Endothelial cell of umbilical vein (primary cell): ENCODE measurements around the gene FBXO44. TPM values are rescaled to one million over a fixed set of nuclear protein-coding genes. Genes with fewer than 3 reads are reported as not detected.
A peak's percentile ranks its signal among the peaks of the same experiment; 100 is the strongest.

Experiments
- Bru-seq: library from RNA; stranded (reverse); fragments of 400-500 nt; gene quantifications from one replicate; lab custom pipeline; 2021; lab: Mats Ljungman, UMichigan
- BruChase-seq, 2 experiments: library from RNA; stranded (reverse); fragments of 400-500 nt; gene quantifications; one replicate each; lab custom pipeline; 2021; lab: Mats Ljungman, UMichigan
- BruUV-seq: library from RNA; stranded (reverse); fragments of 400-500 nt; replicated peaks from 2 replicates; lab custom pipeline; 2021; lab: Mats Ljungman, UMichigan
- CTCF ChIA-PET: fragments of 300-600, 350-600 bp; sonication (Branson Sonifier 250); formaldehyde crosslinking; loops from one replicate; lab custom pipeline; 2021; ENCODE audit warnings: antibody characterized with exemption, inconsistent platforms; lab: Charles Lee
- POLR2A ChIA-PET: fragments of 300-600, 350-600 bp; sonication (Branson Sonifier 250); formaldehyde crosslinking; loops from one replicate; lab custom pipeline; 2021; ENCODE audit warnings: antibody characterized with exemption, inconsistent platforms; lab: Charles Lee
- DNase-seq: peaks from one replicate; pipeline ENCODE4 v3.0.0-alpha.2; 2011; ENCODE audit warnings: low read depth, low spot score
- FAIRE-seq: peaks from 2 replicates; lab custom pipeline; 2011; peaks lifted over from hg19 to GRCh38; lab: Jason Lieb, UNC
- H2AFZ ChIP-seq: 2 replicates; pipeline ENCODE4 v1.6.0; 2012; ENCODE audit warnings: low read depth, low read length, control low read depth, inconsistent platforms
- H3K27ac ChIP-seq: 2 replicates; pipeline ENCODE4 v1.5.1; 2011; ENCODE audit warnings: low read depth, mild to moderate bottlenecking, control low read depth, low read length, moderate library complexity; ENCODE audit not compliant: insufficient read depth
- H3K27me3 ChIP-seq, 2 experiments: 2 replicates each; pipeline versions ENCODE4 v1.6.0 to v1.6.1; 2011; ENCODE audit warnings: low read length in 2 of 2, mixed read lengths in 1 of 2; ENCODE audit not compliant: control insufficient read depth in 2 of 2, insufficient read depth in 2 of 2
- H3K36me3 ChIP-seq, 2 experiments: 2 replicates in 1 of 2; 3 replicates in 1 of 2; pipeline ENCODE4 v1.5.1; 2011; ENCODE audit warnings: low read length in 2 of 2, mild to moderate bottlenecking in 1 of 2, moderate library complexity in 1 of 2; ENCODE audit not compliant: control insufficient read depth in 2 of 2, insufficient read depth in 2 of 2; ENCODE audit errors: extremely low read depth in 1 of 2
- H3K4me1 ChIP-seq: 3 replicates; pipeline ENCODE4 v1.5.1; 2011; ENCODE audit warnings: mild to moderate bottlenecking, low read length; ENCODE audit not compliant: control insufficient read depth, insufficient read depth; ENCODE audit errors: extremely low read depth
- H3K4me2 ChIP-seq: 2 replicates; pipeline ENCODE4 v1.6.1; 2011; ENCODE audit warnings: low read length, control low read depth, mixed read lengths; ENCODE audit not compliant: insufficient read depth
- H3K4me3 ChIP-seq, 3 experiments: fragments of 200-600 bp in 1 of 3; sonication (generic), shearing (Covaris generic) in 1 of 3; replicated peaks in 1 of 3; 2 replicates each; pipeline ENCODE4 v1.5.1; 2011 to 2016; ENCODE audit warnings: control low read depth in 3 of 3, low read length in 3 of 3, mild to moderate bottlenecking in 2 of 3, inconsistent platforms in 1 of 3, low read depth in 1 of 3, moderate library complexity in 1 of 3; ENCODE audit not compliant: insufficient read depth in 1 of 3
- H3K79me2 ChIP-seq: 2 replicates; pipeline ENCODE4 v1.6.0; 2012; ENCODE audit warnings: low read length, inconsistent platforms; ENCODE audit not compliant: control insufficient read depth, insufficient read depth
- H3K9ac ChIP-seq: replicated peaks from 2 replicates; pipeline ENCODE3; 2011; ENCODE audit warnings: low read length, control low read depth; ENCODE audit not compliant: insufficient read depth; ENCODE audit errors: extremely low read depth
- H3K9me1 ChIP-seq: replicated peaks from 3 replicates; pipeline ENCODE4 v1.6.0; 2011; ENCODE audit warnings: mild to moderate bottlenecking, low read length; ENCODE audit not compliant: control insufficient read depth, insufficient read depth; ENCODE audit errors: extremely low read depth
- H3K9me3 ChIP-seq: replicated peaks from 2 replicates; pipeline ENCODE4 v1.5.1; 2012; ENCODE audit warnings: low read length, inconsistent platforms; ENCODE audit not compliant: control insufficient read depth, insufficient read depth
- H4K20me1 ChIP-seq: replicated peaks from 2 replicates; pipeline ENCODE3; 2011; ENCODE audit warnings: mild to moderate bottlenecking, low read length; ENCODE audit not compliant: control insufficient read depth, insufficient read depth; ENCODE audit errors: extremely low read depth
- EZH2 ChIP-seq: IDR thresholded peaks from 2 replicates; pipeline ENCODE4 v1.6.1; 2012; ENCODE audit warnings: borderline replicate concordance, low read depth, mild to moderate bottlenecking, moderate library complexity, low read length, inconsistent platforms; ENCODE audit not compliant: severe bottlenecking
- FOS ChIP-seq: IDR thresholded peaks from 2 replicates; pipeline ENCODE4 v1.6.1; 2011; ENCODE audit warnings: mild to moderate bottlenecking, low read length, moderate library complexity, borderline replicate concordance; ENCODE audit not compliant: insufficient read depth
- GATA2 ChIP-seq: IDR thresholded peaks from 2 replicates; pipeline ENCODE4 v1.7.0; 2011; ENCODE audit warnings: low read depth, mild to moderate bottlenecking, moderate library complexity, mixed read lengths, low read length; ENCODE audit not compliant: insufficient read length, insufficient read depth
- JUN ChIP-seq: IDR thresholded peaks from 2 replicates; pipeline ENCODE4 v1.6.1; 2011; ENCODE audit warnings: borderline replicate concordance, low read depth; ENCODE audit not compliant: insufficient read length, insufficient read depth
- MAX ChIP-seq: IDR thresholded peaks from 2 replicates; pipeline ENCODE4 v1.6.1; 2011; ENCODE audit not compliant: insufficient read depth, insufficient read length
- MYC ChIP-seq: IDR thresholded peaks from one replicate; pipeline ENCODE4 v1.6.1; 2011; ENCODE audit warnings: mild to moderate bottlenecking, low read depth, low read length
- POLR2A ChIP-seq: IDR thresholded peaks from 2 replicates; pipeline ENCODE4 v1.6.1; 2012; ENCODE audit warnings: low read depth, mild to moderate bottlenecking, control low read depth, low read length
- POLR2AphosphoS5 ChIP-seq: IDR thresholded peaks from 2 replicates; pipeline ENCODE4 v1.6.1; 2012; ENCODE audit warnings: low read depth, mild to moderate bottlenecking, control low read depth, low read length, moderate library complexity; ENCODE audit not compliant: insufficient read depth
- dilution Hi-C: fragments of 300-500 bp; cut with MboI; formaldehyde crosslinking; loops from one replicate; pipeline ENCODE4 v1.15.0; 2019; ENCODE audit warnings: low sequenced_read_pairs; ENCODE audit not compliant: extremely low pct_ligation_motif_present
- intact Hi-C: fragments of 100-400 bp; cut with micrococcal nuclease; formaldehyde crosslinking; loops from one replicate; pipeline ENCODE4 v1.10.0; 2022
- long read RNA-seq: library from polyadenylated mRNA; stranded (forward); transcript quantifications from one replicate; pipeline ENCODE4 v2.0.0, GENCODE V29; 2021
- polyA minus RNA-seq, 3 experiments: library from RNA; depleted of rRNA, polyadenylated mRNA; stranded (reverse); fragments of >200 nt; gene quantifications; 1 replicate in 1 of 3; 2 replicates in 2 of 3; pipeline ENCODE4 v1.2.3, GENCODE V29; 2011
- polyA plus RNA-seq, 4 experiments: library from polyadenylated mRNA; depleted of rRNA in 3 of 4; stranded (reverse) in 3 of 4; unstranded in 1 of 4; fragments of >200 nt; gene quantifications; 2 replicates each; pipeline versions ENCODE4 v1.2.1 to v1.2.3, GENCODE V29; 2011 to 2012; ENCODE audit warnings: missing spikeins in 1 of 4
- total RNA-seq: library from RNA; stranded (reverse); gene quantifications from 2 replicates; pipeline ENCODE4 v1.2.3, GENCODE V29; 2021
- TF ChIP-seq, protein P1 (sequence below), 2 donors: IDR thresholded peaks; 1 replicate in 1 of 2; 2 replicates in 1 of 2; pipeline ENCODE4 v1.5.1; 2011; ENCODE audit warnings: low read length in 2 of 2, mild to moderate bottlenecking in 2 of 2, moderate library complexity in 2 of 2, control low read depth in 1 of 2, inconsistent platforms in 1 of 2, low read depth in 1 of 2; ENCODE audit not compliant: insufficient read depth in 1 of 2; ENCODE audit errors: extremely low read depth in 1 of 2

The FBXO44 gene
- total RNA-seq, result 14.5 and 16.8 TPM in 2 replicates
- polyA plus RNA-seq, result 22.5 and 29.8 TPM in 2 replicates
- polyA plus RNA-seq (2011; cell fraction: cytosol; rRNA removed), result 8.3 and 13.3 TPM in 2 replicates
- 77.0 and 83.5 TPM in 2 replicates for polyA plus RNA-seq (2011; cell fraction: nucleus; rRNA removed)
- 9.1 and 14.4 TPM in 2 replicates for polyA plus RNA-seq (2012)
- 13.1 and 14.9 TPM in 2 replicates for polyA minus RNA-seq
- 4.0 TPM for polyA minus RNA-seq (2011; cell fraction: cytosol; rRNA and poly(A)+ RNA removed)
- polyA minus RNA-seq (2011; cell fraction: nucleus; rRNA and poly(A)+ RNA removed), result 11.9 and 25.4 TPM in 2 replicates
- percentile 42 among the genes with signal in this experiment for Bru-seq, nascent RNA
- percentile 45 among the genes with signal in this experiment for BruChase-seq, experiment 1, labeled RNA remaining after a 6-hour chase
- BruChase-seq, experiment 2, labeled RNA remaining after a 2-hour chase, result percentile 47 among the genes with signal in this experiment
- long read RNA-seq, transcript FBXO44-202 (6 exons, 2,903 nt), result minor isoform, 5 of 33 reads
- long read RNA-seq, transcript FBXO44-204 (5 exons, 1,734 nt), result major isoform, 12 of 33 reads
- long read RNA-seq, partial matches to known transcripts, result 5 of 33 reads
- long read RNA-seq, other reads (novel, unspliced or antisense), result 10 of 33 reads

- Histone ChIP-seq H3K4me1 (peaks cover 3% of the 10 kb centered on the region), H3K9me1 (no peaks in the 10 kb centered on the region), H3K4me2 (peak within 1 kb of the TSS; percentile 43), H3K9ac (no peak within 1 kb of the TSS), H3K79me2 (no peaks in the 10 kb centered on the region), H3K4me3 (peak within 1 kb of the TSS; percentile 6 to 62 (median 34)), H3K27ac (no peak within 1 kb of the TSS), H2AFZ (peak within 1 kb of the TSS; percentile 85), H3K27me3 (no peaks in the 10 kb centered on the region), H3K9me3 (no peaks in the 10 kb centered on the region), H3K36me3 (no peaks in the 10 kb centered on the region), H4K20me1 (no peaks in the 10 kb centered on the region)
- TF ChIP-seq MAX, result no peak
- no peak for TF ChIP-seq GATA2
- no peak for TF ChIP-seq EZH2
- TF ChIP-seq, protein P1, sequence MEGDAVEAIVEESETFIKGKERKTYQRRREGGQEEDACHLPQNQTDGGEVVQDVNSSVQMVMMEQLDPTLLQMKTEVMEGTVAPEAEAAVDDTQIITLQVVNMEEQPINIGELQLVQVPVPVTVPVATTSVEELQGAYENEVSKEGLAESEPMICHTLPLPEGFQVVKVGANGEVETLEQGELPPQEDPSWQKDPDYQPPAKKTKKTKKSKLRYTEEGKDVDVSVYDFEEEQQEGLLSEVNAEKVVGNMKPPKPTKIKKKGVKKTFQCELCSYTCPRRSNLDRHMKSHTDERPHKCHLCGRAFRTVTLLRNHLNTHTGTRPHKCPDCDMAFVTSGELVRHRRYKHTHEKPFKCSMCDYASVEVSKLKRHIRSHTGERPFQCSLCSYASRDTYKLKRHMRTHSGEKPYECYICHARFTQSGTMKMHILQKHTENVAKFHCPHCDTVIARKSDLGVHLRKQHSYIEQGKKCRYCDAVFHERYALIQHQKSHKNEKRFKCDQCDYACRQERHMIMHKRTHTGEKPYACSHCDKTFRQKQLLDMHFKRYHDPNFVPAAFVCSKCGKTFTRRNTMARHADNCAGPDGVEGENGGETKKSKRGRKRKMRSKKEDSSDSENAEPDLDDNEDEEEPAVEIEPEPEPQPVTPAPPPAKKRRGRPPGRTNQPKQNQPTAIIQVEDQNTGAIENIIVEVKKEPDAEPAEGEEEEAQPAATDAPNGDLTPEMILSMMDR (IDR thresholded peaks at IDR 0.05; ENCODE audit: extremely low read depth in 1 of 2, insufficient read depth in 1 of 2, low read depth in 1 of 2, low read length in 2 of 2), result no peak
- TF ChIP-seq FOS, result no peak
- no peak for TF ChIP-seq JUN
- TF ChIP-seq POLR2A, result no peak
- no peak for TF ChIP-seq POLR2AphosphoS5
- TF ChIP-seq MYC, result no peak
- dilution Hi-C loops, result no loop called here
- CTCF ChIA-PET, result interaction anchor here (0.6 to 7.5 kb wide), 6 partner anchors 9 to 731 kb away, joined by 3 to 135 read pairs (median 18); partner anchors contain the start of gene FBXO6
- DNase-seq, result no peak
- POLR2A ChIA-PET, result interaction anchor here (1.5 kb wide), 1 partner anchor 254 kb away, joined by 4 read pairs; no protein-coding TSS in a partner anchor
- no peak for FAIRE-seq
- intact Hi-C loops, result loop anchor here (1.0 kb wide), 1 partner anchor 27 kb away; the partner anchor contains the start of gene MAD2L2
- no TSS peak for BruUV-seq
These were observed at the start of gene FBXO44, which contains the start of gene FBXO2 for GRCh38 chr1:11654137-11654938. FBXO44 (plus strand) TSS chr1:11654877; CDS start chr1:11655836, 959 bp downstream. FBXO2 (minus strand) TSS chr1:11654429; CDS start chr1:11654340, 89 bp downstream.
